Naive thymus-derived CD4-positive, alpha-beta T cell (primary cell): ENCODE data around the gene RFX5. TPM values are rescaled to one million over a fixed set of nuclear protein-coding genes. Genes with fewer than 3 reads are reported as not detected.
A peak's percentile ranks its signal among the peaks of the same experiment; 100 is the strongest.

Experiments
- ATAC-seq: fragments of 150-1000 bp; cut with Tn5 transposase; 2 replicates; pipeline ENCODE4 v1.10.0; 2021; ENCODE audit warnings: mild to moderate bottlenecking, moderate library complexity
- CTCF ChIA-PET: fragments of 350-600 bp; sonication (Branson Sonifier 250); formaldehyde crosslinking; loops from one replicate; lab custom pipeline; 2021; ENCODE audit warnings: antibody characterized with exemption; lab: Charles Lee
- POLR2A ChIA-PET: fragments of 350-600 bp; sonication (Branson Sonifier 250); formaldehyde crosslinking; loops from one replicate; lab custom pipeline; 2021; ENCODE audit warnings: antibody characterized with exemption, inconsistent platforms; lab: Charles Lee
- DNase-seq, 9 donors: peaks; one replicate each; pipeline versions ENCODE4 v3.0.0 to v3.0.0-alpha.2; 2020 to 2022; ENCODE audit warnings: mixed read lengths in 1 of 9
- H3K27ac ChIP-seq: one replicate; pipeline ENCODE4 v1.7.0; 2013; ENCODE audit warnings: mild to moderate bottlenecking, low read depth, low read length, moderate library complexity
- H3K27me3 ChIP-seq, 2 donors: one replicate each; pipeline ENCODE4 v1.7.0; 2013; ENCODE audit warnings: low read length in 2 of 2, mild to moderate bottlenecking in 2 of 2, moderate library complexity in 2 of 2; ENCODE audit not compliant: control insufficient read depth in 2 of 2, insufficient read depth in 2 of 2
- H3K36me3 ChIP-seq, 3 experiments: 1 replicate in 2 of 3; 2 replicates in 1 of 3; pipeline ENCODE4 v1.7.0; 2013; ENCODE audit warnings: low read length in 3 of 3, mild to moderate bottlenecking in 3 of 3, moderate library complexity in 1 of 3; ENCODE audit not compliant: insufficient read depth in 3 of 3, control insufficient read depth in 2 of 3
- H3K4me1 ChIP-seq, 2 donors: one replicate each; pipeline ENCODE4 v1.7.0; 2013; ENCODE audit warnings: low read length in 2 of 2, mild to moderate bottlenecking in 2 of 2, moderate library complexity in 1 of 2; ENCODE audit not compliant: control insufficient read depth in 2 of 2, insufficient read depth in 2 of 2
- H3K4me3 ChIP-seq: 2 replicates; pipeline ENCODE4 v1.7.0; 2013; ENCODE audit warnings: mild to moderate bottlenecking, low read length
- H3K9me3 ChIP-seq, 3 experiments: 1 replicate in 2 of 3; 2 replicates in 1 of 3; pipeline ENCODE4 v1.7.0; 2013; ENCODE audit warnings: low read length in 3 of 3; ENCODE audit not compliant: control insufficient read depth in 2 of 3
- H3K27ac Mint-ChIP-seq, 9 donors: one replicate each; pipeline ENCODE4 v1.8.0; 2020 to 2022; ENCODE audit warnings: mixed read lengths in 9 of 9, mild to moderate bottlenecking in 8 of 9, moderate library complexity in 5 of 9, inconsistent platforms in 2 of 9
- H3K27me3 Mint-ChIP-seq, 5 donors: one replicate each; pipeline ENCODE4 v1.8.0; 2021 to 2022; ENCODE audit warnings: mixed read lengths in 5 of 5, mild to moderate bottlenecking in 1 of 5
- H3K36me3 Mint-ChIP-seq, 5 donors: one replicate each; pipeline ENCODE4 v1.8.0; 2020 to 2022; ENCODE audit warnings: mixed read lengths in 5 of 5, mild to moderate bottlenecking in 3 of 5, inconsistent platforms in 1 of 5
- H3K4me1 Mint-ChIP-seq, 7 donors: one replicate each; pipeline ENCODE4 v1.8.0; 2020 to 2022; ENCODE audit warnings: mixed read lengths in 7 of 7, mild to moderate bottlenecking in 3 of 7, inconsistent platforms in 1 of 7
- H3K4me3 Mint-ChIP-seq, 10 donors: one replicate each; pipeline ENCODE4 v1.8.0; 2020 to 2022; ENCODE audit warnings: mild to moderate bottlenecking in 10 of 10, mixed read lengths in 10 of 10, moderate library complexity in 6 of 10, inconsistent platforms in 2 of 10
- H3K9me3 Mint-ChIP-seq, 11 donors: one replicate each; pipeline ENCODE4 v1.8.0; 2020 to 2022; ENCODE audit warnings: mixed read lengths in 11 of 11, mild to moderate bottlenecking in 4 of 11, inconsistent platforms in 1 of 11, moderate library complexity in 1 of 11
- intact Hi-C, 2 donors: fragments of 100-400 bp; cut with micrococcal nuclease; formaldehyde crosslinking; loops; one replicate each; pipeline ENCODE4 v1.15.1; 2023
- polyA plus RNA-seq, 2 donors: library from polyadenylated mRNA; unstranded; fragments of 300-500 nt; fragmentation: Illumina TruSeq; gene quantifications; one replicate each; pipeline ENCODE4 v1.2.3, GENCODE V29; 2021
- total RNA-seq, 6 experiments: library from RNA in 5 of 6; stranded (reverse) in 5 of 6; gene quantifications; 1 replicate in 5 of 6; 2 replicates in 1 of 6; pipeline ENCODE4 v1.2.3 and lab custom pipeline; 2021 to 2026

RFX5 gene
- total and polyA plus RNA-seq, 7 experiments from 2014 or later = 26.6 to 89.3 (median 64.7) TPM

GRCh38 chr1:151292207-151293030, 54.6 kb downstream of the RFX5 start:
- CTCF ChIA-PET = no interaction called here
- POLR2A ChIA-PET = interaction anchor here (0.6 to 1.2 kb wide), 3 partner anchors 9 to 85 kb away, joined by 3 to 5 read pairs (median 4); no protein-coding TSS in a partner anchor
- H3K36me3 ChIP-seq = peaks cover 0 to 95% (median 34%) of the 10 kb centered on the region in 3 experiments
- Mint-ChIP-seq H3K9me3 (no peaks in the 10 kb centered on the region), H3K27ac (peak overlapping the region in 7 of 9 donors; percentile 22 to 86 (median 66)), H3K4me1 (peaks cover 7 to 28% (median 11%) of the 10 kb centered on the region in 7 donors), H3K36me3 (peaks cover 0 to 36% (median 10%) of the 10 kb centered on the region in 5 donors), H3K4me3 (no peak overlapping the region), H3K27me3 (no peaks in the 10 kb centered on the region)
- DNase-seq (peak in 1 of 9 donors; percentile 23), ATAC-seq (peak; percentile 47)
- intact Hi-C loops = no loop called here
- no peaks in the 10 kb centered on the region for H3K4me1 ChIP-seq
- no peaks in the 10 kb centered on the region for H3K9me3 ChIP-seq
- H3K27ac ChIP-seq = no peak overlapping the region
- H3K4me3 ChIP-seq = no peak overlapping the region
- H3K27me3 ChIP-seq = no peaks in the 10 kb centered on the region

DNA sequence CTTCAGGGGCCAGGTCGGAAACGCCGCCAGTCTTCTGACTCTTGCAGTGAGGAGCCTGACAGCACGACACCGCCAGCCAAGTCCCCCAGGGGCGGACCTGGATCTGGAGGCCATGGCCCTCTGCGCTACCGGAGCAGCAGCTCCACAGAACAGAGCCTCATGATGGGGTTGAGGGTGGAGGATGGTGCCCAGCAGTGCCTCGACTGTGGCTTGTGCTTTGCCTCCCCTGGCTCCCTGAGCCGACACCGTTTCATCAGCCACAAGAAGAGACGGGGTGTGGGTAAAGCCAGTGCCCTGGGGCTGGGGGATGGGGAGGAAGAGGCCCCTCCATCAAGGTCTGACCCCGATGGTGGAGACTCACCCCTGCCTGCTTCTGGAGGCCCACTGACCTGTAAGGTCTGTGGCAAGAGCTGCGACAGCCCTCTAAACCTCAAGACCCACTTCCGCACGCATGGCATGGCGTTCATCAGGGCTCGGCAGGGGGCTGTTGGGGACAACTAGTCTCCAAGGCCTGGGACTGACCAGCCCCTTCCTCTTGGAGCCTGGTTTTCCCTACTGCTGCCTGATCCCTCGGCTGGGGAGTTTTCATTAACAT, 56.2 kb downstream of the RFX5 start:
- peaks cover 5 to 40% (median 12%) of the 10 kb centered on the region in 5 donors for H3K36me3 Mint-ChIP-seq
- H3K27ac Mint-ChIP-seq = peak overlapping the region in 1 of 9 donors; percentile 34
- Histone ChIP-seq H3K9me3 (no peaks in the 10 kb centered on the region), H3K27me3 (no peaks in the 10 kb centered on the region), H3K36me3 (peaks cover 0 to 97% (median 30%) of the 10 kb centered on the region in 3 experiments), H3K4me1 (no peaks in the 10 kb centered on the region), H3K4me3 (no peak overlapping the region), H3K27ac (no peak overlapping the region)
- H3K9me3 Mint-ChIP-seq = no peaks in the 10 kb centered on the region
- POLR2A ChIA-PET = no interaction called here
- intact Hi-C loops = no loop called here
- DNase-seq = no peak
- H3K4me3 Mint-ChIP-seq = no peak overlapping the region
- H3K4me1 Mint-ChIP-seq = peaks cover 10 to 34% (median 15%) of the 10 kb centered on the region in 7 donors
- peak; percentile 28 for ATAC-seq
- CTCF ChIA-PET = no interaction called here
- no peaks in the 10 kb centered on the region for H3K27me3 Mint-ChIP-seq

Other genes with a start within 250 kb of the RFX5 start
- gene SEMA6C, start 200.6 kb downstream of the RFX5 start, total RNA-seq = 10 to 100 TPM in 2 of 5 experiments, 1 to 10 TPM in 3; 2.5 to 12.4 (median 4.7) TPM
- 1 to 10 TPM in 1 of 2 donors, under 1 TPM in 1; 0.56 to 2.6 TPM for gene SEMA6C, start 200.6 kb downstream of the RFX5 start, polyA plus RNA-seq
- gene TNFAIP8L2, start 190.6 kb downstream of the RFX5 start, total RNA-seq = 10 to 100 TPM in 4 of 5 experiments, 1 to 10 TPM in 1; 3.1 to 59.4 (median 37.6) TPM
- 10 to 100 TPM; 17.1 to 77.3 TPM for gene TNFAIP8L2, start 190.6 kb downstream of the RFX5 start, polyA plus RNA-seq
- gene LYSMD1, start 181.3 kb downstream of the RFX5 start, total RNA-seq = 1 to 10 TPM; 1.4 to 3.3 (median 2.3) TPM
- under 1 TPM; 0.35 to 0.48 TPM for gene LYSMD1, start 181.3 kb downstream of the RFX5 start, polyA plus RNA-seq
- gene SCNM1, start 181.1 kb downstream of the RFX5 start, total RNA-seq = 10 to 100 TPM; 37.1 to 73.1 (median 57.1) TPM
- gene SCNM1, start 181.1 kb downstream of the RFX5 start, polyA plus RNA-seq = 10 to 100 TPM; 68.1 to 72.3 TPM
- 1 to 10 TPM; 2.5 to 5.4 (median 4.4) TPM for gene TMOD4, start 171.3 kb downstream of the RFX5 start, total RNA-seq
- under 1 TPM in 1 of 2 donors, not detected in 1; 0.73 TPM for gene TMOD4, start 171.3 kb downstream of the RFX5 start, polyA plus RNA-seq
- gene VPS72, start 157.1 kb downstream of the RFX5 start, total RNA-seq = 10 to 100 TPM; 35.1 to 82.0 (median 63.9) TPM
- 10 to 100 TPM; 63.4 to 85.3 TPM for gene VPS72, start 157.1 kb downstream of the RFX5 start, polyA plus RNA-seq
- gene PIP5K1A, start 148.7 kb downstream of the RFX5 start, total RNA-seq = 10 to 100 TPM; 56.9 to 76.5 (median 59.5) TPM
- 10 to 100 TPM; 11.7 to 23.1 TPM for gene PIP5K1A, start 148.7 kb downstream of the RFX5 start, polyA plus RNA-seq
- gene PSMD4, start 92.5 kb downstream of the RFX5 start, total RNA-seq = 100 to 1,000 TPM in 3 of 5 experiments, 10 to 100 TPM in 2; 72.0 to 193 (median 126) TPM
- gene PSMD4, start 92.5 kb downstream of the RFX5 start, polyA plus RNA-seq = 100 to 1,000 TPM; 239 to 258 TPM
- gene ZNF687, start 65.0 kb downstream of the RFX5 start, total RNA-seq = 10 to 100 TPM; 30.4 to 38.1 (median 32.3) TPM
- gene ZNF687, start 65.0 kb downstream of the RFX5 start, polyA plus RNA-seq = 1 to 10 TPM; 1.1 to 1.5 TPM
- gene PI4KB, start 19.8 kb downstream of the RFX5 start, total RNA-seq = 10 to 100 TPM; 64.0 to 91.9 (median 76.3) TPM
- gene PI4KB, start 19.8 kb downstream of the RFX5 start, polyA plus RNA-seq = 10 to 100 TPM; 48.5 to 76.7 TPM
- gene SELENBP1, start 25.5 kb upstream of the RFX5 start, total RNA-seq = not detected
- not detected for gene SELENBP1, start 25.5 kb upstream of the RFX5 start, polyA plus RNA-seq
- gene PSMB4, start 52.3 kb upstream of the RFX5 start, total RNA-seq = 100 to 1,000 TPM; 190 to 339 (median 267) TPM
- 10 to 100 TPM; 54.5 to 60.8 TPM for gene PSMB4, start 52.3 kb upstream of the RFX5 start, polyA plus RNA-seq
- gene POGZ, start 112.2 kb upstream of the RFX5 start, total RNA-seq = 100 to 1,000 TPM in 4 of 5 experiments, 10 to 100 TPM in 1; 83.7 to 143 (median 112) TPM
- gene POGZ, start 112.2 kb upstream of the RFX5 start, polyA plus RNA-seq = 10 to 100 TPM in 1 of 2 donors, 1 to 10 TPM in 1; 7.4 to 14.1 TPM
- 1 to 10 TPM in 2 of 5 experiments, under 1 TPM in 2, not detected in 1; 0.29 to 2.4 (median 1.3) TPM for gene CGN, start 164.1 kb upstream of the RFX5 start, total RNA-seq
- gene CGN, start 164.1 kb upstream of the RFX5 start, polyA plus RNA-seq = under 1 TPM in 1 of 2 donors, not detected in 1; 0.25 TPM
- 1 to 10 TPM in 4 of 5 experiments, under 1 TPM in 1; 0.92 to 4.8 (median 3.4) TPM for gene TUFT1, start 193.1 kb upstream of the RFX5 start, total RNA-seq
- 1 to 10 TPM; 2.2 to 3.1 TPM for gene TUFT1, start 193.1 kb upstream of the RFX5 start, polyA plus RNA-seq